ENCODE data around the gene INHBB.

The INHBB gene

DNA sequence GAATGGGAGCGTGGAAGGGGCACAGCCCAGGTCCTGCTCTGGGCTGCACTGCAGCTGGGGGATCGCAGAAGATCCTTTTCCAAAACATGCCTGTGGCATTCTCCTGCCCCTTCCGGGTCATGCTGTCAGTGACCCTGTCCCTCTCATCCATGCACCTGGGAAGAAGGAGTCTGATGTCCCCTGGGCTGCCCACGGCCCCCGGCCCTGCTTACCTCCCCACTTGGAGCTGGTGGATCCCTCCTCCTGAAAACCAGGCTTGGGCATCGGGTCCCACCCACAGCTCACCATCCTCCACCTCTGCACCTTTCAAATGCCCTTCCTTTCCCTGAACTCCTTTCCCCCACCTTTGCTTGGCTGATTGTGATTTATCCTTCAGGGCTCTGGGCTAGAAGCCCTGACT is 11.8 kb downstream of the INHBB start:
- DNase-seq (ENCODE audit: low read depth) = no peak

DNA sequence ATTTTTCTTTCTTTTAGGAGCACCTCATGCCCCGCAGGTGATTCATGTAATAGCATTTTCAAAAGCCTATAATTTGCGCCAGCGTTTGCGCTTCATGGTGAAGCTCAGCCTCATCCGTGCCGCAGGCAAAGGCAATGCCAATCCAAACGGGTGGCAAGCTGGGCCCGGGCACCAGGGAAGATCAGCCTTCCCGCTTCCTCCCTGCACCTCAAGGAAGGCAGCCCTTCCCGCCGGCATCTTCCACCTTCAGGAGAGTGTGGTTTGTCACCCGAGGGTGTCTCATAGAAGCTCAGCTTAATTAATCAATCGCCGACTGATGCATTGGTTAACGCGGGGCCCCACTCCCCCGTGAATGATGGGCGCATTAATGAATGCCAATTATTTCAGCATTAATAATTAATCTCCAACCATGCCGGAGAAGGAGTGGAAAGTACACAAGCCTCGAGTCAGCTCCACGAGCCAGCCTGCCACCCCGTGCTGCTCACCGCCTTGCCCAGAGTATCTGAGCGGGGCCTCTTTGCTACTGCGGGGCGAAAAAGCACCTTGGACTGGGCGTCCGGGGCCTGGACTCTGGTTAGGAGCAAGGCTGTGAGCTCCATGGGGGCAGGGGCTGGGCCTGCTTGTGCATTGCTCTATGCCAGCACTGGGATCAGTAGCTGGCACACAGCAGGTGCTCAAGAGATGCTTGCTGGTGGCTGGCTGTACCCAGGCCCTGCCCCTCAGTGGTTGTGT is 13.0 kb downstream of the INHBB start:
- DNase-seq (ENCODE audit: low read depth) = no peak

DNA sequence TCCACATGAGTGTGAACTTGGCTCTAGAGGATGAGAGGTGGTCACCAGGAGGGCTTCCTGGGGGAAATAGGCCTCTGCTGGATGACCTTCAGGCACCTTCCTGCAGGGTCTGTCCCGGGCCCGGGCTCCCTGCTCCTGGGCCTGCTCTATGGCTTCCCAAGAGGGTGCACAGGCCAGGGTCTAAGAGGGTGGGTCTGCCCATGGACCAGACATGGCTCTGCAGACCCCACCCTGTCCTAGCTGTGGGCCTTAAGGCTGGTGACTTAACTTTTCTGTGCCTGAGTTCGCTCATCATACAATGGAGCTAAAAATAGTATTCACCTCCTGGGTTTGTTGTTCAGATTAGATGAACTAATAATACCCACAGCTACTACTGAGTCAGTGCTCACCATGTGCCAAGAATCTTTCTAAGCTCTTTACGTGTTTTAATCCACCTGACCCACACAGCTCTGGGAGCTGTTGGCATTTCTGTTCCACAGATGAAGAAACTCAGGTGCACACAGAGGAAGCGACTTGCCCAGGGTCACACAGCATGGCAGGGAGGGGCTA is 14.4 kb downstream of the INHBB start:
- DNase-seq (ENCODE audit: low read depth) = no peak

DNA sequence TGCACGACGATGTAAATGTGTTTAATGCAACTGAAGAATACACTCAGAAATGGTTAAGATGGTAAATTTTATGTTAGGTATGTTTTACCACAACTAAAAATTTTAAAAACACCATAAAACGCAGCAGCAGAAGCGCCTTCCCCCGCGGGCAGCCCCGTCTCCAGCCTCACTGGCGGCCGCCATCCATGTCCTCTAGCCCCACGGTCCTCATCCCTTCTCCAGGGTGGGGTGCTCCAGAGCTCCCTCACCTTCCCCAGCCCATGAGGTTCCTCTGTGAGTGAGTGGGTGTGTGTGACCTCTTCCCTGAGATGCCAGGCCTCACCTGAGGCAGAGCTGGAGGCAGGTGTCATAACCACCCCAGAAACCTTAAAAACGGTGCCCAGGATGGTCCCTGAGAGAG is 17.0 kb downstream of the INHBB start:
- no peak for DNase-seq (ENCODE audit: low read depth)

DNA sequence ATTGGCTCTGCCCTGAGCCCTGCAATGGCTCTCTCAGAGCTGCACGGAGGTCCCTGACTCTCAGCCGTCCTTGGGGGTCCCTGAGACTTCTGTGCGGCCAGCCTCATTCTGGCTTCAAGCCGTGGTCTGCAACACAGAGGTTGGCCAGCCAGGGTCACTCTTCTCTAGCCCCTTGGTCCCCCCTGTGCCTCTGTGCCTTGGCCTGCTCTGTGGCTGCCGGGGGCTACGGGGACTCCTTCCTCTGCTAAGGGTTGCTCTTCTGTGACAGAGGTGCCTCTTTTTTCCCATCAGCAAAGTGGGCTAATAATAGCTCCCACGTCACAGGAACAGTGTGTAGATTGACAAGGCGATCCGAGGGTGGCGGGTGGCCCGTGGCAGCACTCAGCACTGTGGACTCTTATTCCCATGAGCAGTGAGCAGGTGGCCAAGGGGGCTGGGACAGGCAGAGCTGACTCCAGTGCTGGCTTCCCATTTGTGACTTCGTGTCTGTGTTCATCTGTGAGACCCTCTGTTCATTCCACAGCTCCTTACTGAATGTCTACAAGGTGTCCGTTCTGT is 19.4 kb downstream of the INHBB start:
- no peak for DNase-seq (ENCODE audit: low read depth)

DNA sequence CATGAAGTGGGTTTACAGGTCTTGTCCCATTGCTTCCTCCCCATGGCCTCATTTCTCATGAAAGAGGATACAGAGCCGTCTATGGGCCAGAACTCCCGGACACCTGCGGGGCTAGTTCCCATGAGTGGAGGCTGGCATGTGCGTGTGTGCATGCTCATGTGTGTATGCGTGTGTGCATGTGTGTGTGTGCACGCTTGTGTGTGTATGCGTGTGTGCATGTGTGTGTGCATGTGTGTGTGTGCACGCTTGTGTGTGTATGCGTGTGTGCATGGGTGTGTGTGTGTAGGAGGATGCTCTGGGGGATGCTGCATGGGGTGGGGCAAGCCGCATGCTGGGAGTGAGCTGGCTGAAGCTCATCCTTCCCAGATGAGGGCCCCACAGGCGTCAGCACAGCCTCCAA is 20.8 kb downstream of the INHBB start:
- DNase-seq (ENCODE audit: low read depth) = no peak

DNA sequence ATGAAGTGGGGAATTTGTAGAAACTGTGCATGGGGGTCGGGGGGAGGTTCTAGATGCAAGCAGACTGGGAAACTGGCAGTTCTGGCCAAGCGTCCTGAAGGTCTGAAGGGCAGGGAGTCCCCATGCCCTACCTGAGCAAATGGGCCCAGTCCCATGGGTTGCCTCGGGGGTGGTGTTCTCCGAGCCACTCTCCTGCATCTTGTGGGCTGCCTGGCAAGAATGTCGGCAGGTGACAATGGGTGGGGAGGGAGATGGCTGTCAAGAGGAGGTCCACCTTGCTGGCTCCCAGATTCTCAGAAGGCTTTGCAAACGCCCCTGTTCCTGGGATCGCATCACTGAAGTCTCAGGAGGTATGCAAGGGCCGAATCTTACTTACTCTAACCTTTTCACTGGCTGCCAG is 21.3 kb downstream of the INHBB start:
- DNase-seq (ENCODE audit: low read depth) = no peak

DNA sequence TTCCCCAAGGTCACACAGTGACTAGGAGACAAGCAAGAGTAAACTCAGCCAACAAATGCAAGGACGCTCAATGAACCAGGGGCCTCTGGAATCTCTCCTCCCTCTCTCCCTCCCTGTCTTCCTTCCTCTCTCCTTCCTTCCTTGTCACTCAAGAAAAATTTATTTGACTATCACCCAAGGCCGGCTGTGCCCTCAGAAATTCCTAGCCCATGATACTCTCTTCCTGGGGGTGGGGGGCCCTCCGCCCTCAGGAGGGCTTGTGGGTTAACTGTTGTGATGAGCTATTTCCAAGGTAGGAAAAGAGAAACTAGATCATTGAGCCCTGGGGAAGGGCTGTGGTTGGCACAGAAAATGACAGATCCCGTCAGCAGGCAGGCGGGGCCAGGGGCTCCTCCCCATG is 21.7 kb downstream of the INHBB start:
- DNase-seq (ENCODE audit: low read depth) = no peak

DNA sequence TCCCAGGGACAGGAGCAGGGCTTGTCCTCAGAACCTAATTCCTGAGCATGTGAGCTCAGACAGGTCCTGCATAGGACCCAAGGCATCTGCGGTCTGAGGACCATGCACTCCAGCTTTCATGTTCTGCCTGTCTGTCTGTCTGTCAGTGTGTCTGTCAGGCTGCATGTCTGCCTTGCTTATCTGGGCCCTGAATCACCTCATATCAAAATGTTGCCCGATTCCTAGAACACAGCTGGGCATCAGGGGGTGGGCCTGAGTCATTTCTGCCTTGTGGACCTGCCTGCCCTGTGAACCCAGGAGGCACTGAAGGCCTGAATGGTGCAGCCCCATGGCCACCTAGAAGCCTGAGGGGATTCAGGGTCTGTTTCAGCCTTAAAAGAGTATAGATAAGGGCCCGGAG is 22.1 kb downstream of the INHBB start:
- DNase-seq (ENCODE audit: low read depth) = no peak

DNA sequence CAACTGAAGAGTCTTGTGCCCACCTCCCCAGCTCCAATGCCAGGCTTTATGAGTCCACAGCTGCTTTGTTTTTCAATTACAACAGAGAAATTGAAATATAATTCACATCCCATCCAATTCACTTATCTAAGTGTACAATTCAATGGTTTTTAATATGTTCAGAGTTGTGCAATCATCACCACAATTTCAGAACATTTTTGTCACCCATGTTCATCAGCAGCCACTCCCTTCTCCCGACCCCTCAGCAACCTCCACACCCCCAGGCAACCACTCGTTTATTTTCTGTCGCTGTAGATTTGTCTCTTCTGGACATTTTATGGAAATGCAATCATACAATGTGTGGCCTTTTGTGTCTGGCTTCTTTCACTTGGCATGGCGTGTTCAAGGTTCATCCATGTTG is 23.3 kb downstream of the INHBB start:
- no peak for DNase-seq (ENCODE audit: low read depth)

DNA sequence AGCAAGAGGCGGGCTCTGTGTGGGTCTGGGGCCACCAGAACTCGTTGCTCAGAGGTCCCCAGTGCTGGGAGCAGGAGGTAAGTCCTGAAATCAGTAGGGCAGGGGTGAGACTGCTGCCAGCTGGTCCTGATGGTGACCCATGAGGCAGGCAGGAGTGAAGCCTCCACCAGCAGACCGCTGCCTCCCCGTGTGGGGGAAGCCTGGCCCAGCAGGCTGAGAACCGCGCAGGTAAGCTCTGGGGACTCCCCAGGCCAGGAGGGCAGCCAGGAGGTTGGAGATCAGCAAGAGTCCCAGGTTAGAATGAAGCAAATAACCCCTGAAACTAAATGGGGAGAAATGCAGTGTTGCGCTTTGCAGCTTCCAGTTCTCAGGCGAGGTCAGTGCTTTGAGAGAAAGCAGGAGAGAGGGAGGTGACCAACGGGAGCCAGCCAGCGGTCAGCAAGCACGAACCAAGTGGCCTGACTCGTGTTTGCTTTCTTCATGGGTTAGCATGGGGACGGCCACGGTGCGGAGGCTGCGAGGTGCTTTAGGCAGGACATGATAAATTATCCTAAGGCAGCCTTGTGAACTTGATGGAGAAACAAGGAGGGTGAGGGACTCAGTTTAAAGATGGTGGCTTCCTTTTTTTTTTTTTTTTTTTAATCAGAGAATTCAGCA is 26.2 kb downstream of the INHBB start:
- DNase-seq (ENCODE audit: low read depth) = no peak

DNA sequence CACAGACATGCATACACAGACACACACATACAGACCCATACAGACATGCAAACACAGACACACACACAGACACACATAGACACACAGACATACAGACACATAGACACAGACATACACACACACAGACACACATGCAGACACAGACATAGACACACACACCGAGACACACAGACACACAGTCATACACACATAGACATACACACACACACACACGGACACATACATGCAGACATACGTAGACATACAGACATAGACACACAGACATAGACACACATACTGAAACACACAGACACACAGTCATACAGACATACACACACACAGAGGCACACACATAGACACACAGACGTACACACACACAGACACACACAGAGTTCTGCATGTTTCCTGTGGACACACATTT is 26.9 kb downstream of the INHBB start:
- DNase-seq (ENCODE audit: low read depth) = no peak

DNA sequence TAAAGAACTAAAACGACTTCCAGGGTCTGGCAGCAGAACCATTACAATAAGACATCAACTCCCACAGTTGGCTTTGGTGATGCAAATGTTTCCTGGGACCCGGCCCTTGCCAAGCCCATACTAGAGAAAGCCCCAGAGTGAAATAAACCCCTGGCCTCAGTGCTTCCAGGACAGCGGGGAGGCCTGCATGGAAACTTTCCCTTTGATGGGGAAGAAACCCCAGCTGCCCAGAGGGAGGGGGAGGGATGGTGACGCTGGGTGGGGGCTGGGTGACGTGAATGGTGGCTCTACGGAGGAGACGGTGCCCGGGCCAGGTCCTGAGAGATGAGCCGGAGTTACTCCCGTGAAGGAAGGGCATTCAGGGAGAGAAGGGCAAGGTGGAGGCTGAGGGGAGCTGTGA is 27.5 kb downstream of the INHBB start:
- DNase-seq (ENCODE audit: low read depth) = no peak

DNA sequence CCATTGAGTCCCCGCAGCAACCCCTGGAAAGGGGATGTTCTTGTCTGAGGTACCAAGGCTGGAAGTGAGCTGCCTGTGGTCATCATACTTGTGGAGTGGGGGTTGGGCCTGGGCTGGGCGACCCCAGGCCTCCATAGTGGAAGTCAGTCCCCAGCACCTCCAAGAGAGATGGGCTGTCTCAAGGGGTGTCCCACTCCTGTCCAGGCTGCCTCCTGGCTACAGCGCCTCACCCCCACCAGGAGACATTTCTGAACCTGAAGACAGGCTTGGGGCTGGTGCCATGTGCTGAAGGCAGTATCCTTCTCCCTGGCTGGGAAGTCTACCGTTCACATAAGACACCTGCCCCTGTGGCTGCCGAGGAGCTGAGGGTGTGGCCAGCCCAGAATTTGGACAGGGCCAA is 28.9 kb downstream of the INHBB start:
- no peak for DNase-seq (ENCODE audit: low read depth)

DNA sequence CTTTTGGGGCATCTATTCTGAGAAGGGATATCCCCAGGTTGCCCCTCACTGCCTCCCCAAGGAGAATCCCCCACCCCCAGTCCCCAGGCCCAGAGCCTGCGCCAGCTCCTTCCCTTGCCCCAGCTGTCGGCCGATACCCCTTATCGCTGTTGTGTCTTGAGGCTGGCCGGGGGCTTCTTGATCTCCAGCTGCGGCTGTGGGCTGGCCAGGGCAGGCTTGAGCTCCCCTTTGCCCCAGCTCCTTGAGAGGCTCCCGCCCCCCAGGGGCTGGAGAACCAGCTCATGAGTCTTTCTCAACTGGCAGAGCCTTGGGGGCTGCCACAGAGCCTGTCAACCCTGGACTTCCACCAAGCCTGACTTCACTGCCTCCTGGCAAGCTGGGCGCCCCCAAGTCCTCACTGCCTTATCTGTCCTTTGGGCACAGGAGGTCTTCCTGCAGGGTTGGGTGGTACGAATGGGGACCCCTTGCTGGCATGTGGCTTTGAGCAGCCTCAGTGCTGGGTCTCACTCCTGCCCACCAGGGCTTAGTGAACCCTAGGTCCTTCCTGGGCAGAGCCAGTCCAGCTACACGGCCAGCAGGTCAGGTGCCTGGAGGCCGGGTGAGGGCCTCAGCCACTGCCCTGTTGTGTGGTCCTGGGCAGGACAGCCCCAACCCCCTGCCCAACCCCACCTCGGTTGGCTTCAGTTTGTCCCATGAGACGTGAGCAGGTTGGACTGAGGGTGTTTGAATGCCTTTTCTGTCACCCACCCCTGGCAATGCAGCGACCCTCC is 29.5 kb downstream of the INHBB start:
- DNase-seq (ENCODE audit: low read depth) = no peak

DNA sequence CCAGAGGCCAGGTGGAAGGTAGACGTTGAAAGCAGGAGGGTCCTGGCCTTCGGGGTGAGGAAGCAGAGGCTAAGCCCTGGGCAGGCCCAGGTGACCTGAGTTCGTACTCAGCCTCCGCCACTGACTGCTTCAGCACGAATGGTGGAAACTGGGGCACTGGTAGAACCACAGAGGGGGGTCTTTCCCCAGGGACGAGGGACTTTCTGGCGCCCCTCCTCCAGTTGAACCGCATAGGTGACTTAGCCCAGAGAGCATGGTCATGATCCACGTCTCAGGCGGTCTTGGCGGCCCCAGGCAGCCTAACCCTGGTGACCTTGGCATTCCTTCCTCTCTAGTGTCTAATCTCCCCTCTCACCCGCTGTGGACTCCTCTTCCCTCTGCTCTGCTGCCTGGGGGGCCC is 30.2 kb downstream of the INHBB start:
- no peak for DNase-seq (ENCODE audit: low read depth)

DNA sequence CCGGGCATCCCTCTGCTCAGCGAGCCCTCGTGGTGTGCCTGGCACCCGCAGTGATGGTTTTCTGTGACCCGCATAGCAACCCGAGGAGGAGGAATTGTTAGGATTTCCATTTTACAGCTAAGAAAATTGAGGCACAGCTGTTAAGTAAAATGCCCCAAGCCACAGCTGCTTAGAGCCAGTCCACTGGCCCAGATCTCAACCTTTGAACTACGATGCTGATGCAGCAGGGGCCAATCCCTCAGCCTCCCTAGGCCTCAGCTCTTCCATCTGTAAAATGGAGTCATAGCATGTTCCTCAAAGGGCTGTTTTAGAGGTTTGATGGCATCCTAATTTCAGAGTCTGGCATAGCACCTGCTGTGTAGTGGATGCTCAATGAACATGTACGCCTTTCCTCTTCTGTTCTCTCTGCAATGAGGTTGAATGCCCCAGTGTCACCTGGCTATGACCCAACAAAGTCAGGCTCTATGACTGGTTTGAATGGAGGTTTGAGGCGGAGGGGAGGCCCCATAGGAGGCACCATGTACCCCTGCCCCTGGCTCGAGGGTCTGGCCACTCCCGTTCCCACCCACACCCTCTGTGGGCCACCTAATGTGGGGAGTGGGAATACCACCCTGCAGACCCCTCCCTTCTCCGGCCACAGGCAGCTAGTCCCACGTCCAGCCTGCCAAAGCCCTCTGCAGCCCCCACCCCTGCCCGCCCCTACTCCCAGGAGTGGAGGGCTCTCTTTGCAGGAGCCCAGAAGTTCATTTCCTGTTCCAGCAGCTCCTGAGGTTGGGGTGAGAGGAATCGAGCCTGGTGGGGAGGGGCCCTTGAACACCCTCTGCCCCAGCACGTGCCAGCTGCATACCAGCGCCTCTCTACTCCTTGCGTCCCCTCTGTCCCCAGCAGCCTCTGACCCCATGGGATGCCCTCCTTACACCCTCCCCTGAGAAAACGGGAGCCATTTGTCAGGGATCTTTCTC is 31.0 kb downstream of the INHBB start:
- DNase-seq (ENCODE audit: low read depth) = no peak

DNA sequence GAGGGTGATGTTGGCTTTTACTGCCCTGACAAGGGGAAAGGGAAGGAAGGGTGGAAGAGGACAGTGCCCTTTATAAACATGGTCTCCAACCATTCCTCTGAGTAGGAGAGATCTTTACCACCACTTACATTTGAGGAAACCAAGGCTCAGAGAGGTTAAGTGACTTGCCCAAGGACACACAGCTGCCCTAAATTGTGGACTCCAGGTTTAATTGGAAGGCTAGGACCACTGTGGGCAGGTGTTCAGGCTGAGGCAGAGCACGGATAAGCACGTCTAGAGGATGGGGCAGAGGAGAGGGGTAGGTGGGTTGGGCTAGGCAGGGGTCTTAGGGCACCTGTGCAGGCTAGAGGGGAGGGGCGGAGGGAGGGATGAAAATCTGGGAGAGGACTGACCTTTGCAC is 32.7 kb downstream of the INHBB start:
- no peak for DNase-seq (ENCODE audit: low read depth)

DNA sequence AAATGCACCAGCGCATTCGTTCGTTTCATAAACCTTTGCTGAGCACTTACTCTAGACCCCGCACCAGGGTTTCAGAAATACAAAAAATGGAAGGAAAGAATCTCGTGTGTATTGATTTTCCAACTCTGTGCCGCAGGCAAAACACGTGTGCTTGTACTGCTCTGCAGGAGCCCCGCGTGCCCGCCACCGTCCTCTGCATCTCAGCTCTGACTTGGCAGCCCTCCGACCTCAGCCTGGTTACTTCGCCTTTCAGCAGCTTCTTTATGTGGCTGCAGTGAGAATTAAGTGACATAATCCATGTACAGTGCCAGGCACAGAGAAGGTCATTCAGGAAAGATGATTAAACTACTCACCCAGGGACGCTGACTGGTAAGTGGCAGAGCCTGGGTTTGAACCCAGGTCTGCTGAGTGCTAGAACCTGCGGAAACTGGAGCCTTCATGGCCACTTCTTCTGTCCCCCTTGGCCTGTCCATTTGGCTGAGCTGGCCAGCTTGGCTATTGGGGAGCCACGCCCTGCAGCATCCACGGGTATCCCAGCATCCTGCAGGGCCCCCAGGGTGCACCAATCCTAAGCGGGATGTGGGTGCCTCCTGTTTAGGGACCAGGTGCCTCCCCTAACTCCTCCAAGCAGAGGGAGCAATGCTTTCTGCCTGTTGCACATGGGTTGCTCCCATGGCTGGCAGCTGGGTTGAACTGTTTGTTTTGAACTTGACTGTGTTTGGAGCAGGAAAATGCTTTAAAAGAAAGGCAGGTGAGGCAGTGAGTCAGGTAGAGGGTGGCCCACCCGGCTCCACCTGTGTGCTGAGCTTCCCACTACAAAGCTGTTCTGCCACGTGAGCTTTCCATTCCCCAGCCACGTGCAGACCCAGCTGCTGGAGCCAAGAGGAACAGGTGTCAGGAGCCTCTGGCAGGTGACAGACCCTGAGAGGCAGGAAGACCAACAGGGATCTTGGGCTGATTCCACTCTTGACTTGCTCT is 34.3 kb downstream of the INHBB start:
- DNase-seq (ENCODE audit: low read depth) = no peak

DNA sequence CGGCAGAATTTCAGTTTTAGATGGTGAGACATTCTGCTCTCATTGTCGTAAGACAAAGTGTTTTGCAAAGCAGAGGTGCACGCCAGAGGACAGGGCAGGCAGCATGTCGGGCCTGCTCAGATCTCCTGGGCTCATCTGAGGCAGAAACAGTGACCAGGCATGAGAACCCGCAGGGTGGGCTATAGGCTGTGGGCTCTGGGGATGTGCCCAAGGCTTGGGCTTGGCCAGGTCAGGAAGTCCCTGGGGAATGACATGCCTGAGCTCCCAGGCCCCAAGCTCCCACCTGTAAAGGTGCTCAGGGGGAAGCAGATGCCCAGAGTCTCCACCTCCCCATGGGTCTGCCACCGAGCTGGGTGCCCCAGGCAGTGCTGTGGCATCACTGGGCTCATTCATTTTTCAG is 35.3 kb downstream of the INHBB start:
- DNase-seq (ENCODE audit: low read depth) = no peak
